Activated CD4-positive, alpha-beta T cell treated with anti-CD3 and anti-CD28 coated beads, Interleukin-2, amount 50 U/mL, for 48 hours (primary cell): ENCODE results near the gene SCARB2.
A peak's percentile ranks its signal among the peaks of the same experiment; 100 is the strongest.
"Not testable (repeated sequence)": the region's sequence is repeated elsewhere in the genome, so short reads cannot be mapped to it uniquely, and the experiment has no call there.

Experiments used
- DNase-seq, 2 experiments: peaks; one replicate each; pipeline ENCODE4 v3.0.0-alpha.2; 2020

The SCARB2 gene, protein sequence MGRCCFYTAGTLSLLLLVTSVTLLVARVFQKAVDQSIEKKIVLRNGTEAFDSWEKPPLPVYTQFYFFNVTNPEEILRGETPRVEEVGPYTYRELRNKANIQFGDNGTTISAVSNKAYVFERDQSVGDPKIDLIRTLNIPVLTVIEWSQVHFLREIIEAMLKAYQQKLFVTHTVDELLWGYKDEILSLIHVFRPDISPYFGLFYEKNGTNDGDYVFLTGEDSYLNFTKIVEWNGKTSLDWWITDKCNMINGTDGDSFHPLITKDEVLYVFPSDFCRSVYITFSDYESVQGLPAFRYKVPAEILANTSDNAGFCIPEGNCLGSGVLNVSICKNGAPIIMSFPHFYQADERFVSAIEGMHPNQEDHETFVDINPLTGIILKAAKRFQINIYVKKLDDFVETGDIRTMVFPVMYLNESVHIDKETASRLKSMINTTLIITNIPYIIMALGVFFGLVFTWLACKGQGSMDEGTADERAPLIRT

DNA sequence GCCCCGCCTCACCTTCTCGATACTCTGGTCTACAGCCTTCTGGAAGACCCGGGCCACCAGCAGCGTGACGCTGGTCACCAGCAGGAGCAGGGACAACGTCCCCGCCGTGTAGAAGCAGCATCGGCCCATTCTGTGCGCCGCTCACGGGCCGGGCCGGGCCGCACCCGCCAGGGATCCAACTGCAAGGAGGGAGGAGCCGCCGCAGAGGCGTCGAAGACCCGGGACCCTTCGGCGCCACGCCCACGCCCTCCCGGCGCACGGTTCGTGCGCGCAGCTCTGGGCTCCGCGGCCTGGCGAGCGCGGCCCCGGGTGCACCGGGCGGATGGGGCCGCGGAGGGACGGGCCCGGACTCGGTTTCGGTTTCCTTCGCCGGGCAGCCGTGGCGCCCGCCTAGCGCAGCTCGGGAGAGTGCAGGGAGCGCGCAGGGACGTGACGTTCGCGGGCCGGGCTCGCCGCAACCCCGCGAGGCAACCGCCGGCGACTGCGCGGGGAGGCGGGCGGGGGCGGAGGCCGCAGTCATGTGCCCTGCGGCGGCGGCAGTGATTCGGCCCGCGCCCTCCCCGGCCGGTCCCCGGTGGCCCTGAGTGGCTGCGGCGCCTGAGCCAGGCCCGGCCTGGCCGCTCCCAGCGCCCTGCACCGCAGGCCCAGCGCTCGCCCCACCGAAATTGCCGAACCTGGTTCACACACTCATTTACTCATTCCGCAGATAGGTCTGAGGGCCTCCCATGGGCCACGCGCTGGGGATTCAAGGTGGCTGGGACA, at the start of gene SCARB2:
Gene SCARB2 (minus strand): TSS at position 410 of the 762 bp plus-strand sequence. CDS start 281 bp downstream, at position 129.
- DNase-seq = peak; percentile 64 to 69

DNA sequence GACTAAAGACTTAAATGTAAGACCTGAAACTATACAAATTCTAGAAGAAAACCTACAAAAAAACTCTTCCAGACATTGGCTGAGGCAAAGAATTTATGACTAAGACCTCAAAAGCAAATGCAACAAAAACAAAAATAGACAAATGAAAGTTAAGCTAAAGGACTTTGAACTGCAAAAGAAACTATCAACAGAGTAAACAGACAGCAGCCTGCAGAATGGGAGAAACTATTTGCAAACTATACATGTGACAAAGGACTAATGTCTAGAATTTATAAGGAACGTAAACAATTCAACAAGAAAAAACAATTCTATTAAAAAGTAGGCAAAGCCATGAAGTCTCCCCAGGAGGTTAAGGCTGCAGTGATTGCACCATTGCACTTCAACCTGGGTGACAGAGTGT, 46.9 kb upstream of the SCARB2 start:
- no peak for DNase-seq

DNA sequence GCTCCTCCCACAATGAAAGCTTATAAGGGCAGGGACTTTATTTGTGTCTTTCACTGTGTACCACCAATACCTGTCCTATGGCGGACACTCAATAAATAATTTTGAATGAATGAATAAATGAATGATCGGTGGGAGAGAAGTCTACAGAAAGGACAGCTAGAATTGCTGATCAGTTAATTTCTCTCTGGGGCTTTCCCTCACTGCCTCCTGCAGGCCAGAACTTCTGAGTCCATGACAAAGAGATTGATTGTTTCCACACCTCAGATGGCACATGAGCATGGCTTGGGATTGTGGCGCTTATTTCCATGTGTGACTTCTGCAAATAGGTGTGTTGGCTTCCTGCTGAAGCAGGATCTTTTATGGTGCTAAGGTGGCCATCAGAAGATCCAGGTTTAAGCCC, 44.2 kb upstream of the SCARB2 start:
- DNase-seq = no peak

DNA sequence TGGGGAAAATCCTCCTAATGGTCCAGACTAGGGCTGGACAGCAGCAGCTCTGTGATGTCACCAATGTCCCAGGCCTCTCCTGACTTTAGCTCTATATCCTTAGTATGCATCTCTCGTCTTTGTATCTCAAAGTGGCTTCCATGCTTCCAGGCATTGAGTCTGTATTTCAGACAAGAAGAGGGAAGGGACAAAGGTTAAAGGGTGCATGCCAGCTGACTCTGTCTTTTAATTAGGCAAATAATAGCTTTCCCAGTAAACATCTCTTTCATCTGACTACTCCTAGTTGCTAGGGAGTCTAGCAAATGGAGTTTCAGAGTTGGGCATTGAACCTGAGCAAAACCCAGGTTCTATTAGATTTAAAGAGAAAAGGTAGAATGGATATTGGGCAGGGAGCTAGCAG, 43.3 kb upstream of the SCARB2 start:
- DNase-seq = no peak

DNA sequence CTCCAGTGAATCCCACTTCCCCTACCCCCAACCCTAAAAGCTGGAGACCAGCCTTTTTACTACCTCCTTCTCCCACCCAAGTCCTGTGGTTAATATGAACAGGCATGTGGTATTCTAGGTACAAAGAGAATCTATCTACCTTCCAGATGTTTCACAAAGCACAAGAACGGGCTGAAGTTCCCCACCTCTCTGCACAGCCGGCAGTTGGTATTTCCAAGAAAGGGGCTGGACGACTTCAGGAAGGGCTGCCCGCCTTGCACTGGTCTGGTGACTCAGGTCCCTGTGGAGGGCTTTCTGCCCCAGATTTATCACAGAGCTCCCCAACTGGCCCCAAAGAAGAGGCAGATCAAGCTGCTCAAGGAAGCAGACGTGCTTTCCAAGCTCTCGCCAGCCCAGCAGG, 42.4 kb upstream of the SCARB2 start:
- no peak for DNase-seq

DNA sequence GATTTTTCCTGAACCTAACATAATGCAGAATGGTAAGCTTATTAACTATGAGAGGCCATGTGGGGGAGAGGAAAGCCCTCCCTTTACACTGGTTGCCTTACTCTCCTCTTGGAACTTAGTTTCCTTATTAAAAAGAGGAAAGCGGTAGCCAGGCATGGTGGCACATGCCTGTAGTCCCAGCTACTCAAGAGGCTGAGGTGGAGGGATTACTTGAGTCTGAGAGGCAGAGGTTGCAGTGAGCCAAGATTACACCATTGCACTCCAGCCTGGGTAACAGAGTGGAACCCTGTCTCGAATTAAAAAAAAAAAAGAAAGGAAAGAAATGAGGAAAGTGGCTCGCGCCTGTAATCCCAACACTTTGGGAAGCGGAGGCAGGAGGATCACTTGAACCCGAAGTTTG, 39.9 kb upstream of the SCARB2 start:
- no peak for DNase-seq

DNA sequence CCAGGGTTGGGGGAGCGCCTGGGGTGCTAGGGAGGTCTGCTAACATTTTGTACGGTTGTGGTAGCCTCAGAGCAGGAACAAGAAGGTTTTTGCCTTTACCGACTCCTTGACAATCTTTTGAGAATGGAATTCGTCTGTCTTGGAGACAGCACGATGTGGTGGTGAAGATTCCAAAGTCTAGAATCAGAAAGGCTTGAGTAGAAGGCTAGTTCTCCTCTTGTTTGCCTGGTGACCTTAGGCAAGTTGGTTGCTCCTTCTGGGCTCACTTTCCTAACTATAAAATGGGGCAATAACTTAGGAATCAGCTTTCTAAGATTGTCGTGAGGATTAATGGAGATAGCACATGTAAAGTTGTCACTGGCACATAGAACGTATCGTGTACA, 38.6 kb upstream of the SCARB2 start:
- DNase-seq = no peak

DNA sequence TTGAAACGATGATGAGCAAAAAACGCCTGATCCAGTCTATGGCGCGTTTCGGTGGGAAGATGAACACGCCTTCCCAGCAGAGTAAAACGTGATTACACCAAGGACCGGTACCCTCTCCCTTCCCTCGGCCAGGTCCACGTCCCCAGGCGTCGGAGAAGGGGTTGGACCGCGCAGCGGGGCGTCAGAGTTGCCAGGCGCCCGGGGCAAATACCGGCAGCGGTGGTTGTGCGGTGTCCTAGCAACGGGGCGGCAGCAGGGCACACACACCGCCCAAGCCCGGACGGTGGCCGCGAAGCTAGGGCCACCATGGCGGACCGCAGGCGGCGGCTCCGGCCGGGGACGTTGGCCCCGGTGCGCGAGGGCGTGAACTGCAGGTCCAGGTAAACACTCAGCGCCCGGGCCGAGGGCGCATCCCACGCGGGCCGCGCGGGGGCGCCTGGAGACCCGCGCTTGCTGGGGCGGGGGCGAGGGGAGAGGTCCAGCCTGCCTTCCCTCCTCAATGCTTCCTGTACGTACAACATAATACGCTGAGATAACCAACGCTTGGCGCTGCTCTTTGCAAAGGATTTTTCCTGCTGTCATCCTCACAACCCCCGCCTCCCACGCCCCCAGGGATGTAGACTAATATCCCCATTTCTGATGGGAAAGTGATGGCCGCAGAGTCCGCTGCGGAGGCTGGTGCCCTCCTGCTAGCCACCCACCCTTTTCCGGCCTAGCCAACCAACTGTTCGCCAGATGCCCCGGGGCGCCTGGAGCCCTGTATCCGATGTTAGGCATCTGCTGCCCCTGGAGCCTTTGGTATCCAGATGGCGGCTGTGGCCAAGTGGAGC, 38.0 kb upstream of the SCARB2 start, which contains the start of gene FAM47E:
Gene FAM47E (plus strand): TSS at position 281 of the 830 bp plus-strand sequence. CDS start 26 bp downstream, at position 307.
- peak; percentile 29 to 33 for DNase-seq

DNA sequence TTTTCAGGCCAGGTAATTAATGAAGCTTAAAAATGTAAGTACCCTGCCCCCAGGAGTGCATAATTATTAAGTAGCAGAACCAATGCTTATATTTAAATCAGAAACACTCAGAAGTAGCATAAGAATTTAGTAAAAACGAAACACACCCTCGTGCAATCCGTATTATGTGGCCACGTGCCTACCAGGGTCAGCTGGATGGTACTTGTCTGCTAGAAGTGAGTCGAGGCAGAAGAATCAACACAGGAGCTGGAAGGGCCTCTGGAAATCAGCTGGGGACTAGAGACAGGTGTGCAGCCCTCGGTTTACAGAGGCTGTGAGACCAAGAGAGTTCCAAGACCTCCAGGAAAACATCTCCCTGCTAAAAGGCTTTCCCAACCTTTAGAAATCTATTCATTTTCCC, 37.3 kb upstream of the SCARB2 start:
- DNase-seq = peak in 1 of 2 experiments; percentile 3

DNA sequence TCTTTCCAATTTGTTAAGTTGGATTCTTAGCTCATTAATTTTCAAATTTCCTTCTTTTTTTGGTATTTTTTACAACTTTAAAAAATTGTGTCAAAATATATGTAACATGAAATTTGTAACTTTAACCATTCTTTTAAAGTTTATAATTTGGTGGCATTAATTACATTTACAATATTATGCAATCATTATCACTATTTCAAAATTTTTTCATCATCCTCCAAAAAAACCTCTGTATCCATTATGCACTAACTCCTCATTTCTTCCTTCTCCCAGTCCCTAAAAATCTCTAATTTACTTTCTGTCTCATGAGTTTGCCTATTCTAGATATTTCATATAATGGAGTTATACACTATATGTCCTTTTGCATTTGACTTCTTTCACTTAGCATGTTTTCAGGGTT, 33.2 kb upstream of the SCARB2 start:
- DNase-seq = no peak

DNA sequence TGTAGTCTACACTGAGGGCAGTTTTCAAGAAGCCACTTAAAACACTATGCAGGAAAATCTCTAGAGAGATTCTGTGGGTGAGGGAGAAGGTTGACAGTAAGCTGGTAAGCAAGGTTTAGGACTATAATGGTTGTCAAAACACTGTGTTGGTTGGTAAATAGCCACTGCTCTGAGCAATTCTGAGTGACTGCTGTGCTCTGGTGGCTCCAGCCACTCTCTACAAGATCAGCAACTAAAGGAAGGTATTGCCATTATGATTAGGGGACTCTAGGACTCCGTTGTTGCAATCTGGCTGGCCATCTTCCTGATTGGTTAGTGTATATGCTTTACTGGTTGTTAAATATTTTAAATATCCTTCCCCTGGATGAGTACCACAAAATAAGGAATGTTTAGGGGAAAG, 32.4 kb upstream of the SCARB2 start:
- no peak for DNase-seq

DNA sequence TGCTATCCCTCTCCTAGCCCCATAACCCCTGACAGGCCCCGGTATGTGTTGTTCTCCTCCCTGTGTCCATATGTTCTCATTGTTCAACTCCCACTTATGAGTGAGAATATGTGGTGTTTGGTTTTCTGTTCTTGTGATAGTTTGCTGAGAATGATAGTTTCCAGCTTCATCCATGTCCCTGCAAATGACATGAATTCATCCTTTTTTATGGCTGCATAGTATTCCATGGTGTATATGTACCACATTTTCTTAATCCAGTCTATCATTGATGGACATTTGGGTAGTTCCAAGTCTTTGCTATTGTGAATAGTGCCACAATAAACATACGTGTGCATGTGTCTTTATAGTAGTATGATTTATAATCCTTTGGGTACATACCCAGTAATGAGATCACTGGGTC, 30.3 kb upstream of the SCARB2 start:
- DNase-seq = not testable (repeated sequence)

DNA sequence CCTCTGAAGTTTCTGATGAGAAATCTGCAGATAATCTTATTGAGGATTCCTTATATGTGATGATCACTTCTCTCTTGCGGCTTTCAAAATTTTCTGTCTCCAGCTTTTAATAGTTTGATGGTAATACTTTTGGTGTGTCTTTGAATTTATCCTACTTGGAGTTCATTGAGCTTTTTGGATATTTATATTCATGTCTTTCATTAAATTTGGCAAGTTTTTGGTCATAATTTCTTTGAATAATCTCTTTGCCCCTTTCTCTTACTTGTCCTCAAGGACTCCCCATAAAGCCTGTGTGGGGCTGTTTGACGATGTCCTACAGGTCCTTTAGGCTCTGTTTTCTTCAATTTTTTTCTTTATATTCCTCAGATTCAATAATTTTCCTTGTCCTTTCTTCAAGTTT, 26.6 kb upstream of the SCARB2 start:
- DNase-seq = no peak

DNA sequence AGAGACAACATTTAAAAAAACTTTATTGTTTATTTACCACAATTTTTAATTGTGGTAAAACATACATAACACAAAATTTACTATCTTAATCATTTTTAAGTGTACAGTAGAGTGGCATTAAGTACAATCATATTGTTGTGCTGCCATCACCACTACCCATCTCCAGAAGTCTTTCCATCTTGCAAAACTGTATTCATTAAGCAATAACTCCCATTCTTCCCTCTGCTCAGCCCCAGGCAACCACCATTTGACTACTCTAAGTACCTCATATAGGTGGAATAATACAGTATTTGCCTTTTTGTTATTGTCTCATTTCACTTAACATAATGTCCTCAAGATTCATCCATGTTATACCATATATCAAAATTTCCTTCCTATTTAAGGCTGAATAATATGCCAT, 25.1 kb upstream of the SCARB2 start:
- no peak for DNase-seq

DNA sequence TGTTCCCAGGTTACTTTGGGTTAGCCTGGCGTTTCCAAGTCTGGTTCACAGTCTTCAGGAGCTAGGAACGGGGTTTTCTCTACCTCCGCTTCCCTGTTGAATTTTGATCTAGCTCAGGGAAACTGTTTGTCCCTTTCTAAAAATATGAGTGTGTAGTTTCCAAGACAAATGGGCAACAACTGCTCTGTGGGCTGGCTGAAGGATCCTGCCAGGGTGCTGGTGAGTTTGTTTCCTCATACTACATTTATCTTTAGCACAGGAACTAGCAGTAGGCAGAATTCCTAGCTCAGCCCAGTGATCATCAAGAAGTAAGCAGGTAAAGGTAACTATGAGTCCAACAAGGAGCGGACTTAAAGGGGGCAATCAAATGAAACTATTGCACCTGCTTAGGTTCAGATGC, 24.6 kb upstream of the SCARB2 start:
- no peak for DNase-seq

DNA sequence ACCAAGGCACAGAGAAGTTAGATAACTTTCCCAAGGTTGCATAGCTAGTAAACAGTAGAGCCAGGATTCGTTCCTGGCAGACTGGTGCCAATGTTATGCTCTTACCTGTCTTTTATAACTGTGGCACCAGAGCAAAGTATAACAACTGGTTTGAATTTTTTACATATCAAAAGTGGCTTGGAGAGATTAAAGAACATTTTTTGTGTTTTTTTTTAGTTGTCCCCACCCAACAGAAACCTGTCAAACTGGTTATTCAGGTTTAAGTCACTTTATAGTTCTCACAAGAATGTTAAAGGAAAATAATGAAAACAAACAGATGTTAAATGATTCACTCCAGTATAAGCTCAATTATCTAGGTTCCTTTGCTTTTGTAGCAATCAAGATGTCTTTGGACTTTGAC, 22.3 kb upstream of the SCARB2 start:
- no peak for DNase-seq

DNA sequence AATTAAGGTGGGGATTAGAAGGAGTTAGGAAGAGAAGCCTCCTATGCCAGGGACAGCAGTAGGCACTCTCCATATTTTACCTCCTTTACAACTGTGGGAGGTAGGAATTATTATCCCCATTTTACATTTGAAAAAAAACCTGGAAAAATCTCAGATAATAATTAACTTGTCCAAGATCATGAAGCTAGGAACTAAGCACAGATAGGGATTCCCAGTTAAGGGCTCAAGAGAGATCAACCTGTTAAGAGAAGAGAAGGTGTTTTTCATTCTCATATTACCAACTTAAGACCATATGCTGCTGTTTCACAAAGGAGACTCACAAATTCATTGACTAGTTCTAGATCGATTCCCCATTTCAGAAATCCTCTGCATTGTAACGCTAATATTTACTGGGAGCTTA, 21.8 kb upstream of the SCARB2 start:
- DNase-seq = no peak

DNA sequence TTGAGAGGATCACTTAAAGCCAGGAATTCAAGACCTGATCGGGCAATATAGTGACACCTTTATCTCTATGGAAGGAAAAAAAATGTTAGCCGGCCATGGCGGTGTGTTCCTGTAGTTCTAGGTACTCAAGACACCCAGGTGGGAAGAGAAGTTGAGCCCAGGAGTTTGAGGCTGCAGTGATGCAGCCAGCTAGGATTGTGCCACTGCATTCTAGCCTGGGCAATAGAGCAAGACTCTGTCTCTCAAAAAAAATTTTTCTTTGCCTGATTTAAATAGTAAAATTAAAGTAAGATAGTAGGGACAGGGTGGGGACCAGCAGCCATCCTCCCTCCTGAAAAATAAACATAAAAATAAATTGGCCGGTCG, 21.0 kb upstream of the SCARB2 start:
- no peak for DNase-seq

DNA sequence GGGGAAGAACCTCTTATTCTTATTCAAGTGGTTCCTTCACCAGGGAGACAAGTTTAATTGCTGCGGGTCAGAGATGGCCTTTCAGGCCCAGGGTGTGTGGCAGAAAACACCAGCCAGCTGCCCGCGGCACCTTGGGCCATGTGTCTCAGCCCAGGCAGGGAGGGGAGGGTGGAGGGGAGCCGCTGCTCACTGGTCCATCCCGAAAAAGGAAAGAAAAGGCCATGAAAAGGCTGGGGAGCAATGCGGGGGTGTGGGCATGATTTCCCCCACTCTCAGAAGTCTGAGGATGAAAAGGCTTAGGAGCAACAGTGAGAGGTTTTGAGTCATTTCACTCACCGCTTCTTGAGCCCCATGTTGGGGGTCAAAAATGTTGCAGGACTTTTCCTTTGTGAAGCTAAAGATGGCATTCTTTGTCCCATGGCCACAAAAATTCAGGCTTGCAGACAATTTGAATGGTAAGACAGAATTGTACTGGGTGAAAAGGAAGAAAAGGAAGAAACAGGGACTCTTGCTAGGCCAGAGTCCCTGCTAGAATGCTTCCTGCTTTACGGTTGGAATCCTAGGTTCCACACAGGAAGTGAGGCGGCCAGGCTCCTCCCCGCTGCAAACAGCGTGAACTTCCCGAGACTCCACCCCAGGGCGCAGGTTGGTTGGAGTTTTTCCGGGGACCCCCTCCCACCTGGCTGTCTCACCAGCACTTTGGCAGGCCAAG, 20.5 kb upstream of the SCARB2 start:
- no peak for DNase-seq

DNA sequence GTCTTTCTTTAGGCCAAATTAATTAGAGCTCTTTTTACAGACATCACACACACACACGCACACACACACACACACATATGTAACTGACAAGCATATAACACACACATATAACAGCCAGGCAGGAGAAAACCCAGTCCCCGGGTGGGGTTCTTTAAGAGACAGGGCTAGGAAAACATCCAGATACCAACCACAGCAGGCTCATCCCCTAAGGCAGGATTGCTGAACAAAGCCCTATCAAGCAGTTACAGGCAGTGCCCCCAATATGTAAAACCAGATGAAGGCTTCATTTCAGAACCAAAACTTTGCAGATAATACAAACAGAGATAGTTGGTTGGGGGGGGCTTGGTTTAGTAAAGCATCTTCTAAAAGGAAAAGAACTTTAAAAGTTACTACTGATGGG, 19.9 kb upstream of the SCARB2 start:
- no peak for DNase-seq

DNA sequence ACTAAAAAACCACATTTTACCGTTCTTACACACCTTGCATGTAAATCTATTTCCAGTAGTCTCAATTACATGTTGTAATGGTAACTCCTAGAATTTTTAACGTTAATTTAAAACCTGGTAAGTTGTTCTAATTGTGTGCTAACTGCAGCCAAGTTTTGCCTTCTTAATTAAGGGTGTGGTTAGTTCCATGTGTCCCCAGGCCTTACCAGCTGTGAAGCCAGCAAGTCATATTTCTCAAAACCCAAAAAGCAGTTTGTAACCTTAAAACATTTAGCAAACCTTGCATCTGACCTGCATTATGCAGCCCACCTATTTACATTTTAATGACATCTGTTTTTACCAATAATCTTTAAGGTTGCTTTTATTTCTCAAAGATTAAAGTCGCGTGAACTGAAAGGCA, 19.5 kb upstream of the SCARB2 start:
- no peak for DNase-seq

DNA sequence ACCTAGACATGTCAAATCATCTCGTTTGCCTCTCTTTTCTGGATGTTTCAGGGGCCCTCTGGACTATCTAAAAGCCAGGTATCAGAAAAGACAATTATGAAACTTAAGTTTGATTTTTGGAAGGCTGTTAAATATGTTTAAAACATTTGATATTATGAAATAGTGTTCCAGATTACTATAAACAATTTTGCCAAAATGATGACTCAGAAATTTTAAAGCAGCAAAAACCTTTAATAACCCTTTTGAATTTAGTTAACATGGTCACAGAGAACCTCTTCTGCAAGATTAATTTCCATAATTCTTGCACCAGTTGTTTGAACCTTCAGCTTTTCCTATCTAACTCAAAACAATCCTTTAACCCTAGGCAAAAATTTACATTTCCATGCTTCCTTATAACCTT, 19.1 kb upstream of the SCARB2 start:
- DNase-seq = no peak

DNA sequence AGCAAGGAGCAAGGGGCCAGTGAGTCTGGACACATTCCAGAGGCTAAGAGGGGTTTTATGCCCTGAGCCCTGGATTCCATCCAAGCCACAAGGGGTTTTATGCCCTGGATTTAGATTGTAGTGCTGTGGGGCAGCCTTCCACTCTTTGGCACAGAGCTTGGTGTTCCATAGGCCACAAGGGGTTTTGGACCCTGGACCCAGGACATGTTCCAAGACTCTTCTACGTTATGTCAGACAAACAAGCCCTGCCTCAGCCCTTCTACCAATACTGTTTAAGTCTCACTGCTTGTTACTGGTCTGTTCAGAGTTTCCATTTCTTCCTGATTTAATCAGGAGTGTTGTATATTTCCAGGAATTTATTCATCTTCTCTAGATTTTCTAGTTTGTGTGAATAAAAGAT, 12.8 kb upstream of the SCARB2 start:
- no peak for DNase-seq
